OCI-LY1 (cell line): ENCODE data around the gene MEG3.

Experiments
- CTCF ChIP-seq: fragments of 200-600 bp; sonication (generic), shearing (Covaris generic); IDR thresholded peaks from 2 replicates; pipeline ENCODE4 v1.5.1; 2017; ENCODE audit warnings: mild to moderate bottlenecking, antibody characterized with exemption, low read length, moderate library complexity, mixed read lengths
- EZH2 ChIP-seq: fragments of 200-600 bp; sonication (generic), shearing (Covaris generic); IDR thresholded peaks from 2 replicates; pipeline ENCODE4 v1.8.0; 2017; ENCODE audit warnings: borderline replicate concordance, mixed run types, mild to moderate bottlenecking, antibody characterized with exemption, low read length, moderate library complexity, mixed read lengths

- TF ChIP-seq CTCF = no peak
- TF ChIP-seq EZH2 = no peak
Measured at GRCh38 chr14:100899884-100900771, 74.2 kb downstream of the MEG3 start.
